GM23338 (cell line): ENCODE measurements around the gene FGFRL1. TPM values are rescaled to one million over a fixed set of nuclear protein-coding genes. Genes with fewer than 3 reads are reported as not detected.

Experiments
- ATAC-seq: fragments of 200-7000 bp; cut with Tn5 transposase; 3 replicates; pipeline ENCODE4 v1.9.1; 2020
- DNase-seq: peaks from one replicate; pipeline ENCODE4 v3.0.0-alpha.2; 2015; ENCODE audit warnings: low spot score
- H2AFZ ChIP-seq: fragments of 200-600 bp; sonication (generic); 2 replicates; pipeline ENCODE4 v1.8.0; 2016; ENCODE audit warnings: antibody characterized with exemption, mild to moderate bottlenecking, moderate library complexity
- H3F3A ChIP-seq: fragments of 200-600 bp; sonication (generic); replicated peaks from 2 replicates; pipeline ENCODE4 v1.8.0; 2017; ENCODE audit warnings: antibody characterized with exemption, mixed run types, low read depth
- H3K27ac ChIP-seq: fragments of 200-600 bp; sonication (generic); 2 replicates; pipeline ENCODE4 v1.6.1; 2016; ENCODE audit warnings: low read depth
- H3K27me3 ChIP-seq: fragments of 200-600 bp; sonication (generic); 2 replicates; pipeline ENCODE4 v1.8.0; 2016; ENCODE audit warnings: mild to moderate bottlenecking, mixed run types, moderate library complexity; ENCODE audit not compliant: insufficient read depth
- H3K36me3 ChIP-seq: fragments of 200-600 bp; sonication (generic); 2 replicates; pipeline ENCODE4 v1.8.0; 2016; ENCODE audit warnings: mild to moderate bottlenecking; ENCODE audit not compliant: insufficient read depth
- H3K4me1 ChIP-seq: fragments of 200-600 bp; sonication (generic); 2 replicates; pipeline ENCODE4 v1.8.0; 2016; ENCODE audit warnings: mild to moderate bottlenecking, moderate library complexity; ENCODE audit not compliant: insufficient read depth
- H3K4me2 ChIP-seq: fragments of 200-600 bp; sonication (generic); 2 replicates; pipeline ENCODE4 v1.7.1; 2017; ENCODE audit warnings: mixed run types
- H3K4me3 ChIP-seq: fragments of 200-600 bp; sonication (generic); 2 replicates; pipeline ENCODE4 v1.6.1; 2016; ENCODE audit warnings: mixed run types
- H3K79me2 ChIP-seq: fragments of 200-600 bp; sonication (generic); replicated peaks from 2 replicates; pipeline ENCODE4 v1.8.0; 2017; ENCODE audit warnings: mild to moderate bottlenecking; ENCODE audit not compliant: insufficient read depth
- H3K9me2 ChIP-seq: fragments of 200-600 bp; sonication (generic); 2 replicates; pipeline ENCODE4 v1.8.0; 2017; ENCODE audit not compliant: insufficient read depth
- H4K20me1 ChIP-seq: fragments of 200-600 bp; sonication (generic); replicated peaks from 2 replicates; pipeline ENCODE4 v1.8.0; 2017; ENCODE audit warnings: mild to moderate bottlenecking; ENCODE audit not compliant: insufficient read depth
- H3K27ac Mint-ChIP-seq: 2 replicates; pipeline ENCODE4 v1.8.0; 2020; ENCODE audit warnings: inconsistent platforms, mild to moderate bottlenecking, moderate library complexity, mixed read lengths
- H3K27me3 Mint-ChIP-seq: 3 replicates; pipeline ENCODE4 v1.8.0; 2022; ENCODE audit warnings: low read depth, mild to moderate bottlenecking, moderate library complexity, mixed read lengths, inconsistent platforms; ENCODE audit not compliant: insufficient read depth, poor library complexity
- H3K36me3 Mint-ChIP-seq: 3 replicates; pipeline ENCODE4 v1.8.0; 2021; ENCODE audit warnings: low read depth, mild to moderate bottlenecking, inconsistent platforms, moderate library complexity, mixed read lengths
- H3K4me1 Mint-ChIP-seq: 3 replicates; pipeline ENCODE4 v1.8.0; 2020; ENCODE audit warnings: mild to moderate bottlenecking, inconsistent platforms, mixed read lengths
- H3K4me3 Mint-ChIP-seq: 3 replicates; pipeline ENCODE4 v1.8.0; 2021; ENCODE audit warnings: moderate library complexity, mild to moderate bottlenecking, inconsistent platforms, mixed read lengths
- H3K9me3 Mint-ChIP-seq: 3 replicates; pipeline ENCODE4 v1.8.0; 2020; ENCODE audit warnings: moderate library complexity, mild to moderate bottlenecking, inconsistent platforms, mixed read lengths
- CREB1 ChIP-seq: fragments of 250-450 bp; sonication (Bioruptor Pico); IDR thresholded peaks from 2 replicates; pipeline ENCODE4 v1.5.0; 2020; ENCODE audit warnings: low read depth, mild to moderate bottlenecking, moderate library complexity
- EZH2 ChIP-seq: fragments of 200-600 bp; sonication (generic); IDR thresholded peaks from one replicate; pipeline ENCODE4 v1.8.0; 2017; ENCODE audit warnings: antibody characterized with exemption, mild to moderate bottlenecking, low read depth; ENCODE audit not compliant: unreplicated experiment
- EZH2phosphoT487 ChIP-seq: fragments of 200-600 bp; sonication (generic); IDR thresholded peaks from one replicate; pipeline ENCODE4 v1.8.1; 2018; ENCODE audit warnings: antibody characterized with exemption; ENCODE audit not compliant: unreplicated experiment
- JUNB ChIP-seq: IDR thresholded peaks from one replicate; pipeline ENCODE4 v1.6.1; 2016; ENCODE audit warnings: antibody characterized with exemption; ENCODE audit not compliant: unreplicated experiment
- NANOG ChIP-seq: IDR thresholded peaks from 2 replicates; pipeline ENCODE4 v1.6.1; 2016; ENCODE audit warnings: antibody characterized with exemption, borderline replicate concordance
- POLR2AphosphoS5 ChIP-seq: IDR thresholded peaks from 2 replicates; pipeline ENCODE4 v1.6.1; 2016; ENCODE audit warnings: antibody characterized with exemption, low read depth
- STAT1 ChIP-seq: IDR thresholded peaks from one replicate; pipeline ENCODE4 v1.6.1; 2016; ENCODE audit warnings: antibody characterized with exemption; ENCODE audit not compliant: unreplicated experiment
- ZNF114 ChIP-seq: fragments of 250-450 bp; sonication (Bioruptor Pico); IDR thresholded peaks from 2 replicates; pipeline ENCODE4 v1.5.0; 2020; ENCODE audit warnings: mild to moderate bottlenecking, moderate library complexity
- ZNF331 ChIP-seq: fragments of 250-450 bp; sonication (Bioruptor Pico); IDR thresholded peaks from 2 replicates; pipeline ENCODE4 v1.5.0; 2020; ENCODE audit warnings: low read depth, mild to moderate bottlenecking, moderate library complexity
- polyA plus RNA-seq: library from polyadenylated mRNA; unstranded; fragments of >200 nt; fragmentation: Nextera tagmentation; extraction: Ambion mirVana; gene quantifications from 2 replicates; pipeline ENCODE4 v1.2.1, GENCODE V29; 2016
- total RNA-seq: library from RNA; depleted of rRNA; stranded (reverse); fragments of >200 nt; shearing (Covaris generic); gene quantifications from 2 replicates; pipeline ENCODE4 v1.2.3, GENCODE V29; 2014
- TF ChIP-seq, protein P1 (sequence below), 2 experiments: fragments of 200-600 bp in 1 of 2; sonication (generic) in 1 of 2; conservative IDR thresholded peaks; 2 replicates each; pipeline versions ENCODE4 v1.5.1 to v1.6.1; 2016 to 2017; ENCODE audit warnings: antibody characterized with exemption in 2 of 2, low read depth in 2 of 2, mild to moderate bottlenecking in 2 of 2, moderate library complexity in 1 of 2
- TF ChIP-seq, protein P2 (sequence below): IDR thresholded peaks from 2 replicates; pipeline ENCODE4 v1.6.1; 2016; ENCODE audit warnings: antibody characterized with exemption
- TF ChIP-seq, protein P3 (sequence below): fragments of 250-450 bp; sonication (Bioruptor Pico); IDR thresholded peaks from 2 replicates; pipeline ENCODE4 v1.5.0; 2020; ENCODE audit warnings: mild to moderate bottlenecking, moderate library complexity
- TF ChIP-seq, protein P4 (sequence below): IDR thresholded peaks from one replicate; pipeline ENCODE4 v1.6.1; 2018; ENCODE audit warnings: antibody characterized with exemption; ENCODE audit not compliant: unreplicated experiment

The FGFRL1 gene
- total and polyA plus RNA-seq, 2 experiments from 2014 or later: 7.0 to 35.8 TPM

DNA sequence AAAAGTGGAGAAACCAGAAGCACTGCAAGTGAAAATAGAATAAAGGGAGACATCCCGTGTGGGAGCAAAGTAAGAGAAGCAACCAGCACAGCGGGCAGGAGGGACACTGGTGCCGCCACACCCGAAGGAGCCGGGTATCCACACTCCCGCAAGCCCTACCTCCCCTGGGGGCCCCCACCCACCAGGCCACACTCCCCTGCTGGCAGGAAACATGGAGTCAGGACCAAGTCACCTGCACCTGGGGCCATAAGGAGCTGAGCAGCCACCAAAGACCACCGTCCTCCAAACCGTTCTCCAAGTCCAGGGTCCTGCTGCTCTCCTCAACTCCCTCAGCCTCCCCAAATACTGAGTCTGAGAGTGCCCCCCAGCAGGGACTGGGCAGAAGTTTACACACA, 30.5 kb downstream of the FGFRL1 start:
- Histone ChIP-seq H3K4me1 (no peaks in the 10 kb centered on the region), H2AFZ (peak overlapping the region; percentile 85)

More for the DNA sequence above, 30.5 kb downstream of the FGFRL1 start:
- TF ChIP-seq EZH2phosphoT487 (no peak), ZNF331 (CRISPR knock-in tag) (no peak), NANOG (no peak), EZH2 (no peak), STAT1 (no peak), ZNF114 (no peak), CREB1 (no peak), JUNB (no peak), POLR2AphosphoS5 (no peak)
- TF ChIP-seq, protein P1, sequence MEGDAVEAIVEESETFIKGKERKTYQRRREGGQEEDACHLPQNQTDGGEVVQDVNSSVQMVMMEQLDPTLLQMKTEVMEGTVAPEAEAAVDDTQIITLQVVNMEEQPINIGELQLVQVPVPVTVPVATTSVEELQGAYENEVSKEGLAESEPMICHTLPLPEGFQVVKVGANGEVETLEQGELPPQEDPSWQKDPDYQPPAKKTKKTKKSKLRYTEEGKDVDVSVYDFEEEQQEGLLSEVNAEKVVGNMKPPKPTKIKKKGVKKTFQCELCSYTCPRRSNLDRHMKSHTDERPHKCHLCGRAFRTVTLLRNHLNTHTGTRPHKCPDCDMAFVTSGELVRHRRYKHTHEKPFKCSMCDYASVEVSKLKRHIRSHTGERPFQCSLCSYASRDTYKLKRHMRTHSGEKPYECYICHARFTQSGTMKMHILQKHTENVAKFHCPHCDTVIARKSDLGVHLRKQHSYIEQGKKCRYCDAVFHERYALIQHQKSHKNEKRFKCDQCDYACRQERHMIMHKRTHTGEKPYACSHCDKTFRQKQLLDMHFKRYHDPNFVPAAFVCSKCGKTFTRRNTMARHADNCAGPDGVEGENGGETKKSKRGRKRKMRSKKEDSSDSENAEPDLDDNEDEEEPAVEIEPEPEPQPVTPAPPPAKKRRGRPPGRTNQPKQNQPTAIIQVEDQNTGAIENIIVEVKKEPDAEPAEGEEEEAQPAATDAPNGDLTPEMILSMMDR (conservative IDR thresholded peaks at IDR 0.05; ENCODE audit: low read depth in 2 of 2): no peak
- TF ChIP-seq, protein P2, sequence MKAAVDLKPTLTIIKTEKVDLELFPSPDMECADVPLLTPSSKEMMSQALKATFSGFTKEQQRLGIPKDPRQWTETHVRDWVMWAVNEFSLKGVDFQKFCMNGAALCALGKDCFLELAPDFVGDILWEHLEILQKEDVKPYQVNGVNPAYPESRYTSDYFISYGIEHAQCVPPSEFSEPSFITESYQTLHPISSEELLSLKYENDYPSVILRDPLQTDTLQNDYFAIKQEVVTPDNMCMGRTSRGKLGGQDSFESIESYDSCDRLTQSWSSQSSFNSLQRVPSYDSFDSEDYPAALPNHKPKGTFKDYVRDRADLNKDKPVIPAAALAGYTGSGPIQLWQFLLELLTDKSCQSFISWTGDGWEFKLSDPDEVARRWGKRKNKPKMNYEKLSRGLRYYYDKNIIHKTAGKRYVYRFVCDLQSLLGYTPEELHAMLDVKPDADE: no peak
- TF ChIP-seq, protein P3, sequence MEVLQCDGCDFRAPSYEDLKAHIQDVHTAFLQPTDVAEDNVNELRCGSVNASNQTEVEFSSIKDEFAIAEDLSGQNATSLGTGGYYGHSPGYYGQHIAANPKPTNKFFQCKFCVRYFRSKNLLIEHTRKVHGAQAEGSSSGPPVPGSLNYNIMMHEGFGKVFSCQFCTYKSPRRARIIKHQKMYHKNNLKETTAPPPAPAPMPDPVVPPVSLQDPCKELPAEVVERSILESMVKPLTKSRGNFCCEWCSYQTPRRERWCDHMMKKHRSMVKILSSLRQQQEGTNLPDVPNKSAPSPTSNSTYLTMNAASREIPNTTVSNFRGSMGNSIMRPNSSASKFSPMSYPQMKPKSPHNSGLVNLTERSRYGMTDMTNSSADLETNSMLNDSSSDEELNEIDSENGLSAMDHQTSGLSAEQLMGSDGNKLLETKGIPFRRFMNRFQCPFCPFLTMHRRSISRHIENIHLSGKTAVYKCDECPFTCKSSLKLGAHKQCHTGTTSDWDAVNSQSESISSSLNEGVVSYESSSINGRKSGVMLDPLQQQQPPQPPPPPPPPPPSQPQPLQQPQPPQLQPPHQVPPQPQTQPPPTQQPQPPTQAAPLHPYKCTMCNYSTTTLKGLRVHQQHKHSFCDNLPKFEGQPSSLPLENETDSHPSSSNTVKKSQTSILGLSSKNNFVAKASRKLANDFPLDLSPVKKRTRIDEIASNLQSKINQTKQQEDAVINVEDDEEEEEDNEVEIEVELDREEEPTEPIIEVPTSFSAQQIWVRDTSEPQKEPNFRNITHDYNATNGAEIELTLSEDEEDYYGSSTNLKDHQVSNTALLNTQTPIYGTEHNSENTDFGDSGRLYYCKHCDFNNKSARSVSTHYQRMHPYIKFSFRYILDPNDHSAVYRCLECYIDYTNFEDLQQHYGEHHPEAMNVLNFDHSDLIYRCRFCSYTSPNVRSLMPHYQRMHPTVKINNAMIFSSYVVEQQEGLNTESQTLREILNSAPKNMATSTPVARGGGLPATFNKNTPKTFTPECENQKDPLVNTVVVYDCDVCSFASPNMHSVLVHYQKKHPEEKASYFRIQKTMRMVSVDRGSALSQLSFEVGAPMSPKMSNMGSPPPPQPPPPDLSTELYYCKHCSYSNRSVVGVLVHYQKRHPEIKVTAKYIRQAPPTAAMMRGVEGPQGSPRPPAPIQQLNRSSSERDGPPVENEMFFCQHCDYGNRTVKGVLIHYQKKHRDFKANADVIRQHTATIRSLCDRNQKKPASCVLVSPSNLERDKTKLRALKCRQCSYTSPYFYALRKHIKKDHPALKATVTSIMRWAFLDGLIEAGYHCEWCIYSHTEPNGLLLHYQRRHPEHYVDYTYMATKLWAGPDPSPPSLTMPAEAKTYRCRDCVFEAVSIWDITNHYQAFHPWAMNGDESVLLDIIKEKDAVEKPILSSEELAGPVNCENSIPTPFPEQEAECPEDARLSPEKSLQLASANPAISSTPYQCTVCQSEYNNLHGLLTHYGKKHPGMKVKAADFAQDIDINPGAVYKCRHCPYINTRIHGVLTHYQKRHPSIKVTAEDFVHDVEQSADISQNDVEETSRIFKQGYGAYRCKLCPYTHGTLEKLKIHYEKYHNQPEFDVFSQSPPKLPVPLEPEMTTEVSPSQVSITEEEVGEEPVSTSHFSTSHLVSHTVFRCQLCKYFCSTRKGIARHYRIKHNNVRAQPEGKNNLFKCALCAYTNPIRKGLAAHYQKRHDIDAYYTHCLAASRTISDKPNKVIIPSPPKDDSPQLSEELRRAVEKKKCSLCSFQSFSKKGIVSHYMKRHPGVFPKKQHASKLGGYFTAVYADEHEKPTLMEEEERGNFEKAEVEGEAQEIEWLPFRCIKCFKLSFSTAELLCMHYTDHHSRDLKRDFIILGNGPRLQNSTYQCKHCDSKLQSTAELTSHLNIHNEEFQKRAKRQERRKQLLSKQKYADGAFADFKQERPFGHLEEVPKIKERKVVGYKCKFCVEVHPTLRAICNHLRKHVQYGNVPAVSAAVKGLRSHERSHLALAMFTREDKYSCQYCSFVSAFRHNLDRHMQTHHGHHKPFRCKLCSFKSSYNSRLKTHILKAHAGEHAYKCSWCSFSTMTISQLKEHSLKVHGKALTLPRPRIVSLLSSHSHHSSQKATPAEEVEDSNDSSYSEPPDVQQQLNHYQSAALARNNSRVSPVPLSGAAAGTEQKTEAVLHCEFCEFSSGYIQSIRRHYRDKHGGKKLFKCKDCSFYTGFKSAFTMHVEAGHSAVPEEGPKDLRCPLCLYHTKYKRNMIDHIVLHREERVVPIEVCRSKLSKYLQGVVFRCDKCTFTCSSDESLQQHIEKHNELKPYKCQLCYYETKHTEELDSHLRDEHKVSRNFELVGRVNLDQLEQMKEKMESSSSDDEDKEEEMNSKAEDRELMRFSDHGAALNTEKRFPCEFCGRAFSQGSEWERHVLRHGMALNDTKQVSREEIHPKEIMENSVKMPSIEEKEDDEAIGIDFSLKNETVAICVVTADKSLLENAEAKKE (CRISPR knock-in tag): no peak
- TF ChIP-seq, protein P4, sequence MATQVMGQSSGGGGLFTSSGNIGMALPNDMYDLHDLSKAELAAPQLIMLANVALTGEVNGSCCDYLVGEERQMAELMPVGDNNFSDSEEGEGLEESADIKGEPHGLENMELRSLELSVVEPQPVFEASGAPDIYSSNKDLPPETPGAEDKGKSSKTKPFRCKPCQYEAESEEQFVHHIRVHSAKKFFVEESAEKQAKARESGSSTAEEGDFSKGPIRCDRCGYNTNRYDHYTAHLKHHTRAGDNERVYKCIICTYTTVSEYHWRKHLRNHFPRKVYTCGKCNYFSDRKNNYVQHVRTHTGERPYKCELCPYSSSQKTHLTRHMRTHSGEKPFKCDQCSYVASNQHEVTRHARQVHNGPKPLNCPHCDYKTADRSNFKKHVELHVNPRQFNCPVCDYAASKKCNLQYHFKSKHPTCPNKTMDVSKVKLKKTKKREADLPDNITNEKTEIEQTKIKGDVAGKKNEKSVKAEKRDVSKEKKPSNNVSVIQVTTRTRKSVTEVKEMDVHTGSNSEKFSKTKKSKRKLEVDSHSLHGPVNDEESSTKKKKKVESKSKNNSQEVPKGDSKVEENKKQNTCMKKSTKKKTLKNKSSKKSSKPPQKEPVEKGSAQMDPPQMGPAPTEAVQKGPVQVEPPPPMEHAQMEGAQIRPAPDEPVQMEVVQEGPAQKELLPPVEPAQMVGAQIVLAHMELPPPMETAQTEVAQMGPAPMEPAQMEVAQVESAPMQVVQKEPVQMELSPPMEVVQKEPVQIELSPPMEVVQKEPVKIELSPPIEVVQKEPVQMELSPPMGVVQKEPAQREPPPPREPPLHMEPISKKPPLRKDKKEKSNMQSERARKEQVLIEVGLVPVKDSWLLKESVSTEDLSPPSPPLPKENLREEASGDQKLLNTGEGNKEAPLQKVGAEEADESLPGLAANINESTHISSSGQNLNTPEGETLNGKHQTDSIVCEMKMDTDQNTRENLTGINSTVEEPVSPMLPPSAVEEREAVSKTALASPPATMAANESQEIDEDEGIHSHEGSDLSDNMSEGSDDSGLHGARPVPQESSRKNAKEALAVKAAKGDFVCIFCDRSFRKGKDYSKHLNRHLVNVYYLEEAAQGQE: no peak
- Mint-ChIP-seq H3K27me3 (peaks cover 15% of the 10 kb centered on the region), H3K4me1 (peaks cover 13% of the 10 kb centered on the region), H3K36me3 (peaks cover 3% of the 10 kb centered on the region; the same call in 1 of the 3 replicates), H3K4me3 (no peak overlapping the region; the same call in 2 of the 3 replicates), H3K9me3 (peaks cover 3% of the 10 kb centered on the region; the same call in 2 of the 3 replicates), H3K27ac (0 out of 2 replicates have a peak overlapping the region, but pooled peaks have one; percentile 65)
- Histone ChIP-seq H3K4me2 (no peak overlapping the region), H3K27me3 (no peaks in the 10 kb centered on the region), H3K79me2 (no peaks in the 10 kb centered on the region), H4K20me1 (no peaks in the 10 kb centered on the region), H3K27ac (no peak overlapping the region), H3F3A (no peaks in the 10 kb centered on the region), H3K9me2 (no peaks in the 10 kb centered on the region), H3K36me3 (no peaks in the 10 kb centered on the region), H3K4me3 (no peak overlapping the region)
- no peak for DNase-seq
- no peak for ATAC-seq
